Endodermal cell (in vitro differentiated cells): Measurements from ENCODE around the gene ATXN7L1. TPM values are rescaled to one million over a fixed set of nuclear protein-coding genes. Genes with fewer than 3 reads are reported as not detected.

Source experiments
- DNase-seq: peaks from one replicate; pipeline ENCODE4 v3.0.0-alpha.2; 2017
- H3K27ac ChIP-seq: 2 replicates; pipeline ENCODE4 v1.5.1; 2013; ENCODE audit warnings: mild to moderate bottlenecking, low read depth, low read length, moderate library complexity
- H3K27me3 ChIP-seq: 2 replicates; pipeline ENCODE4 v1.6.1; 2013; ENCODE audit warnings: mild to moderate bottlenecking, low read length, moderate library complexity; ENCODE audit not compliant: insufficient read depth, control insufficient read depth, poor library complexity, severe bottlenecking
- H3K36me3 ChIP-seq: 2 replicates; pipeline ENCODE4 v1.7.0; 2013; ENCODE audit warnings: mild to moderate bottlenecking, low read length, moderate library complexity; ENCODE audit not compliant: control insufficient read depth, insufficient read depth
- H3K4me1 ChIP-seq: one replicate; pipeline ENCODE4 v1.7.0; 2013; ENCODE audit warnings: low read length; ENCODE audit not compliant: control insufficient read depth, insufficient read depth
- H3K4me3 ChIP-seq: 2 replicates; pipeline ENCODE4 v1.5.1; 2013; ENCODE audit warnings: mild to moderate bottlenecking, low read length, moderate library complexity
- H3K9ac ChIP-seq: 2 replicates; pipeline ENCODE4 v1.6.1; 2013; ENCODE audit warnings: mild to moderate bottlenecking, low read length, moderate library complexity; ENCODE audit not compliant: poor library complexity, severe bottlenecking; ENCODE audit errors: extremely low read depth
- H3K9me3 ChIP-seq: 2 replicates; pipeline ENCODE4 v1.6.1; 2013; ENCODE audit warnings: mild to moderate bottlenecking, low read length, moderate library complexity; ENCODE audit not compliant: control insufficient read depth
- H3K27ac Mint-ChIP-seq: 2 replicates; pipeline ENCODE4 v1.8.0; 2020; ENCODE audit warnings: mixed read lengths
- H3K27me3 Mint-ChIP-seq: 2 replicates; pipeline ENCODE4 v1.8.0; 2021; ENCODE audit warnings: mild to moderate bottlenecking, mixed read lengths; ENCODE audit not compliant: insufficient read depth
- H3K36me3 Mint-ChIP-seq: 2 replicates; pipeline ENCODE4 v1.8.0; 2020; ENCODE audit warnings: low read depth, mixed read lengths
- H3K4me1 Mint-ChIP-seq: 2 replicates; pipeline ENCODE4 v1.8.0; 2020; ENCODE audit warnings: mixed read lengths
- H3K4me3 Mint-ChIP-seq: 2 replicates; pipeline ENCODE4 v1.8.0; 2020; ENCODE audit warnings: mild to moderate bottlenecking, moderate library complexity, mixed read lengths
- H3K9me3 Mint-ChIP-seq: 2 replicates; pipeline ENCODE4 v1.8.0; 2020; ENCODE audit warnings: mild to moderate bottlenecking, mixed read lengths
- WGBS, 2 experiments: methylation state at CpG; one replicate each; pipeline versions ENCODE4 v1.1.5 to v1.1.7; 2013; ENCODE audit warnings: missing lambda C conversion rate in 2 of 2, mixed read lengths in 1 of 2; ENCODE audit not compliant: insufficient coverage in 1 of 2, insufficient read length in 1 of 2; 5-methylcytosine and 5-hydroxymethylcytosine counted together
- total RNA-seq, 2 donors: library from RNA; stranded (reverse); fragmentation: NEBNext Ultra II Directional in 1 of 2; extraction: Animal tissue kit (Norgen Biotek cat#: 25700) in 1 of 2; gene quantifications; 2 replicates in 1 of 2; 3 replicates in 1 of 2; pipeline ENCODE4 v1.2.1, GENCODE V29; 2021
- TF ChIP-seq, protein P1 (sequence below): fragments of 200-600 bp; sonication (generic); conservative IDR thresholded peaks from 2 replicates; pipeline ENCODE4 v1.5.0; 2021; ENCODE audit warnings: antibody characterized with exemption, mild to moderate bottlenecking

Gene ATXN7L1
- total RNA-seq, 2 donors from 2014 or later, result 16.9 to 30.4 TPM

DNA sequence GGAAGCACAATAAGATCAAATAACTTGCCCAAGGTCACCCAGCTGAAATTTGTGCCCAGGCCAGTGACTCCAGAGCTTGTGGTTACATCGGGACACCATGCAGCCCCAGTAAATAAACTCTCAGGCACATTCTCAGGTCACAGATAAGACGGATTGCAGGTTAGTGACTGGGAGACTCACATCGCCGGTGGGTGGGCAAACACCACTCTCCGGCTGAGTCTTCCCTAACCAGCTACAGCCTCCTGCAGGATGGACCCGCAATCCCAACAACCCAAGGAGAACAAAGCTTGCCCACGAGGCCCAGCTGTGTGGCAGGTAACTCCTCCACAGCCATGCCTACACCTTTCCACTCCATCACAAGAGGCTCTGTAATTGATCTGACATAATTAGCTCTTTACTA lies 213.4 kb downstream of the ATXN7L1 start:
- DNase-seq, result peak; percentile 61
- Mint-ChIP-seq H3K4me3 (no peak overlapping the region), H3K36me3 (peaks cover 43% of the 10 kb centered on the region), H3K27me3 (no peaks in the 10 kb centered on the region), H3K27ac (peak overlapping the region; percentile 63), H3K9me3 (no peaks in the 10 kb centered on the region), H3K4me1 (peaks cover 39% of the 10 kb centered on the region)
- Histone ChIP-seq H3K27ac (no peak overlapping the region), H3K9ac (no peak overlapping the region), H3K9me3 (no peaks in the 10 kb centered on the region), H3K4me3 (no peak overlapping the region), H3K36me3 (peaks cover 9% of the 10 kb centered on the region), H3K27me3 (no peaks in the 10 kb centered on the region), H3K4me1 (peaks cover 17% of the 10 kb centered on the region)
- WGBS, 2 experiments, result 90 to 100% methylated on average over 2 to 7 of the region's 7 CpGs
- TF ChIP-seq, protein P1, sequence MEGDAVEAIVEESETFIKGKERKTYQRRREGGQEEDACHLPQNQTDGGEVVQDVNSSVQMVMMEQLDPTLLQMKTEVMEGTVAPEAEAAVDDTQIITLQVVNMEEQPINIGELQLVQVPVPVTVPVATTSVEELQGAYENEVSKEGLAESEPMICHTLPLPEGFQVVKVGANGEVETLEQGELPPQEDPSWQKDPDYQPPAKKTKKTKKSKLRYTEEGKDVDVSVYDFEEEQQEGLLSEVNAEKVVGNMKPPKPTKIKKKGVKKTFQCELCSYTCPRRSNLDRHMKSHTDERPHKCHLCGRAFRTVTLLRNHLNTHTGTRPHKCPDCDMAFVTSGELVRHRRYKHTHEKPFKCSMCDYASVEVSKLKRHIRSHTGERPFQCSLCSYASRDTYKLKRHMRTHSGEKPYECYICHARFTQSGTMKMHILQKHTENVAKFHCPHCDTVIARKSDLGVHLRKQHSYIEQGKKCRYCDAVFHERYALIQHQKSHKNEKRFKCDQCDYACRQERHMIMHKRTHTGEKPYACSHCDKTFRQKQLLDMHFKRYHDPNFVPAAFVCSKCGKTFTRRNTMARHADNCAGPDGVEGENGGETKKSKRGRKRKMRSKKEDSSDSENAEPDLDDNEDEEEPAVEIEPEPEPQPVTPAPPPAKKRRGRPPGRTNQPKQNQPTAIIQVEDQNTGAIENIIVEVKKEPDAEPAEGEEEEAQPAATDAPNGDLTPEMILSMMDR, result no peak

DNA sequence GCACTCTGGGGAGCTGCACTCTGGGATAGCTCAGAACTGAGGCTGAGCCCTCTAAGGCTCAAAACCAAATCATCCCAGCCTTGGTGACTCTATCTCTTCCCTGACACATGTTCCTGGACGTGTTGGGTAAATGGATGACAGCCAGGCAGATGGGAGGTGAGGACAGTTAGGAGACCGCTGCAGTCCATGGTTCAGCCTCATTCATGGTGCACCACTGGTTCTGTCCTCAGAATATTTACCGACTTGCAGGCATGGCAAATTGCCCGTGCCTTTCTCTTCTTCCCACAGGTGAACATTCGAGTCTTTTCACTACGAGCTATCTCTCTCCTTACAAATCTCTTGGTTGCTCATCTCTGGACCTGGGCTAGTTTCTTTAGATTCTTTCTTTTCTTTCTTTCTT lies 214.8 kb downstream of the ATXN7L1 start:
- Histone ChIP-seq H3K9ac (no peak overlapping the region), H3K4me1 (peaks cover 15% of the 10 kb centered on the region), H3K9me3 (no peaks in the 10 kb centered on the region), H3K27ac (no peak overlapping the region), H3K36me3 (peaks cover 9% of the 10 kb centered on the region), H3K27me3 (no peaks in the 10 kb centered on the region), H3K4me3 (no peak overlapping the region)
- no peak for DNase-seq
- Mint-ChIP-seq H3K4me3 (no peak overlapping the region), H3K36me3 (peaks cover 43% of the 10 kb centered on the region), H3K27me3 (no peaks in the 10 kb centered on the region), H3K4me1 (peaks cover 36% of the 10 kb centered on the region), H3K27ac (no peak overlapping the region), H3K9me3 (no peaks in the 10 kb centered on the region)
- TF ChIP-seq, protein P1, result no peak
- 91 to 94% methylated on average over 6 of the region's 6 CpGs for WGBS, 2 experiments

DNA sequence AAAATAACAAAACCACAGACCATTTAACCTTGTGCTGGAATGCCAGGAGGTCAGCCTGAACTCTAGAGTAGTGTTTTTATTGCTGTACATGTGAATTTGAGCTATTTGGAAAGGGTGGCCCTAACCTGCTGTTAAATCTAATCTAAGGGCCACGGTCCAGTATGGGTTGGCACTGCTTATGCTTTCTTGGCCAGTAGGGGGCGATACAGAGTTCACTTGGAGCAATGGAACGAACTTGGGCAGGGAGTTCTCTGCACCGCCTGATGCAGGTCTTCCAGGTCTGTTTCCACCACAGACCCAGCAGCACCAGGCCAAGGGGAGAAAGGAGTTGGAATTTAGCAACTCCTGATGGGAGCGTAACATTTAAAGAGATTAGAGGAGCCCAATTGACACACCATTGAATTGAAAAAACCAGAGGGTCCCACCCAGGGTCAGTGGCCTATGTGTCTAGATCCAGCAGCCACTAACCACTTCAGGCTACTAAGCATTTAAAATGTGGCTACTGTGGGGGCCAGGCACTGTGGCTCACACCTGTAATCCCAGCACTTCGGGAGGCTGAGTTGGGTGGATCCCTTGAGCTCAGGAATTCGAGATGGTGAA lies 219.4 kb downstream of the ATXN7L1 start:
- Mint-ChIP-seq H3K4me1 (peaks cover 46% of the 10 kb centered on the region), H3K4me3 (no peak overlapping the region), H3K36me3 (peaks cover 24% of the 10 kb centered on the region), H3K27ac (peak overlapping the region; percentile 91), H3K27me3 (no peaks in the 10 kb centered on the region), H3K9me3 (no peaks in the 10 kb centered on the region)
- peaks cover 25% of the 10 kb centered on the region for H3K4me1 ChIP-seq
- H3K9me3 ChIP-seq, result no peaks in the 10 kb centered on the region
- H3K4me3 ChIP-seq, result no peak overlapping the region
- no peak overlapping the region for H3K27ac ChIP-seq
- 43 to 48% methylated on average over 5 to 7 of the region's 7 CpGs for WGBS, 2 experiments
- H3K9ac ChIP-seq, result no peak overlapping the region
- TF ChIP-seq, protein P1, result peak; percentile 96
- H3K27me3 ChIP-seq, result no peaks in the 10 kb centered on the region
- DNase-seq, result peak; percentile 97
- peaks cover 4% of the 10 kb centered on the region for H3K36me3 ChIP-seq
